ENCODE measurements around the gene PMEL. TPM values are rescaled to one million over a fixed set of nuclear protein-coding genes. Genes with fewer than 3 reads are reported as not detected.

The PMEL gene
- polyA plus RNA-seq, 1 of the 3 experiments (the other 2 are of a cell fraction), result 1.8 TPM

GRCh38 chr12:55979069-55979468, 13.2 kb upstream of the PMEL start:
- Histone ChIP-seq H3K4me3 (ENCODE audit: low read depth in 2 of 2, low read length in 1 of 2) (no peak overlapping the region), H3K9me3 (no peaks in the 10 kb centered on the region), H3K27ac (ENCODE audit: low read depth in 2 of 2, low read length in 1 of 2) (no peak overlapping the region), H2AFZ (ENCODE audit: low read depth) (no peak overlapping the region), H3F3A (replicated peaks; ENCODE audit: insufficient read depth) (peaks cover 6% of the 10 kb centered on the region), H3K9ac (no peak overlapping the region), H3K4me2 (no peak overlapping the region), H3K9me2 (no peaks in the 10 kb centered on the region), H3K27me3 (ENCODE audit: insufficient read depth) (no peaks in the 10 kb centered on the region), H3K4me1 (ENCODE audit: control insufficient read depth in 1 of 2, insufficient read depth in 2 of 2, low read depth in 1 of 2, low read length in 1 of 2) (peaks cover 0 to 3% of the 10 kb centered on the region in 2 experiments; a peak in 2 of 4 replicates), H3K79me2 (ENCODE audit: insufficient read depth) (peaks cover 78% of the 10 kb centered on the region), H3K36me3 (replicated peaks in 1 of 2; ENCODE audit: control insufficient read depth in 1 of 2, insufficient read depth in 2 of 2, low read length in 1 of 2) (peaks cover 9 to 40% of the 10 kb centered on the region in 2 experiments), H4K20me1 (ENCODE audit: insufficient read depth) (no peaks in the 10 kb centered on the region)
- no peak for DNase-seq
- no peak for TF ChIP-seq FOSL2 (IDR thresholded peaks at IDR 0.05; ENCODE audit: borderline replicate concordance, low read depth)
- TF ChIP-seq MEF2A (IDR thresholded peaks at IDR 0.05; ENCODE audit: borderline replicate concordance, low read depth), result no peak
- no peak for TF ChIP-seq SIN3A (IDR thresholded peaks at IDR 0.05; ENCODE audit: borderline replicate concordance, low read depth, low read length)
- no peak for TF ChIP-seq YY1 (IDR thresholded peaks at IDR 0.05; ENCODE audit: low read depth)
- TF ChIP-seq, protein P1, sequence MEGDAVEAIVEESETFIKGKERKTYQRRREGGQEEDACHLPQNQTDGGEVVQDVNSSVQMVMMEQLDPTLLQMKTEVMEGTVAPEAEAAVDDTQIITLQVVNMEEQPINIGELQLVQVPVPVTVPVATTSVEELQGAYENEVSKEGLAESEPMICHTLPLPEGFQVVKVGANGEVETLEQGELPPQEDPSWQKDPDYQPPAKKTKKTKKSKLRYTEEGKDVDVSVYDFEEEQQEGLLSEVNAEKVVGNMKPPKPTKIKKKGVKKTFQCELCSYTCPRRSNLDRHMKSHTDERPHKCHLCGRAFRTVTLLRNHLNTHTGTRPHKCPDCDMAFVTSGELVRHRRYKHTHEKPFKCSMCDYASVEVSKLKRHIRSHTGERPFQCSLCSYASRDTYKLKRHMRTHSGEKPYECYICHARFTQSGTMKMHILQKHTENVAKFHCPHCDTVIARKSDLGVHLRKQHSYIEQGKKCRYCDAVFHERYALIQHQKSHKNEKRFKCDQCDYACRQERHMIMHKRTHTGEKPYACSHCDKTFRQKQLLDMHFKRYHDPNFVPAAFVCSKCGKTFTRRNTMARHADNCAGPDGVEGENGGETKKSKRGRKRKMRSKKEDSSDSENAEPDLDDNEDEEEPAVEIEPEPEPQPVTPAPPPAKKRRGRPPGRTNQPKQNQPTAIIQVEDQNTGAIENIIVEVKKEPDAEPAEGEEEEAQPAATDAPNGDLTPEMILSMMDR (IDR thresholded peaks at IDR 0.05), result no peak
- no peak for TF ChIP-seq RFX5 (IDR thresholded peaks at IDR 0.05; ENCODE audit: low read length)
- no peak for TF ChIP-seq RCOR1 (IDR thresholded peaks at IDR 0.05; ENCODE audit: low read length)
- no peak for TF ChIP-seq USF2 (IDR thresholded peaks at IDR 0.05; ENCODE audit: borderline replicate concordance, low read depth, low read length)
- TF ChIP-seq, protein P2, sequence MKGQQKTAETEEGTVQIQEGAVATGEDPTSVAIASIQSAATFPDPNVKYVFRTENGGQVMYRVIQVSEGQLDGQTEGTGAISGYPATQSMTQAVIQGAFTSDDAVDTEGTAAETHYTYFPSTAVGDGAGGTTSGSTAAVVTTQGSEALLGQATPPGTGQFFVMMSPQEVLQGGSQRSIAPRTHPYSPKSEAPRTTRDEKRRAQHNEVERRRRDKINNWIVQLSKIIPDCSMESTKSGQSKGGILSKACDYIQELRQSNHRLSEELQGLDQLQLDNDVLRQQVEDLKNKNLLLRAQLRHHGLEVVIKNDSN (IDR thresholded peaks at IDR 0.05; ENCODE audit: borderline replicate concordance, low read depth), result no peak
- TF ChIP-seq SMC3 (IDR thresholded peaks at IDR 0.05; ENCODE audit: low read depth, low read length), result no peak
- WGBS (ENCODE audit: low lambda C conversion rate), result 89% methylated on average over 3 of the region's 3 CpGs
- CTCF ChIA-PET, result interaction anchor here (1.5 to 4.4 kb wide), 2 partner anchors 17 to 183 kb away, joined by 3 to 22 read pairs; no protein-coding TSS in a partner anchor
- POLR2A ChIA-PET, result no interaction called here

DNA sequence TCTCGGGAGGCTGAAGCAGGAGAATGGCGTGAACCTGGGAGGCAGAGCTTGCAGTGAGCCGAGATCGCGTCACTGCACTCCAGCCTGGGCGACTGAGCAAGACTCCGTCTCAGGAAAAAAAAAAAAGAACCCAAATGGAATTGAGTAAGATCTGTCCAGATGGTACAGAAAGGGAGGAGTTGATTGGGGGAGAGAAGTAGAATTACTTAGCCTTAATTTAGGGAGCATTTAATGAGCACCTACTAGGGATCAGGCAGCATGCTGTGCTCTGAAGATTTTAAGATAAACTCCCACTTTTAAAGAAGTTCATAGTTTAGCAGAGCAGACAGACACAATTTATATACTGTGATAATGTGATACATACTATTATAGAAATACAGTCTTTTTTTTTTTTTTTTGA, 12.6 kb upstream of the PMEL start:
- Histone ChIP-seq H3K4me1 (ENCODE audit: control insufficient read depth in 1 of 2, insufficient read depth in 2 of 2, low read depth in 1 of 2, low read length in 1 of 2) (peaks cover 0 to 3% of the 10 kb centered on the region in 2 experiments; a peak in 2 of 4 replicates), H3K9me2 (no peaks in the 10 kb centered on the region), H3K36me3 (replicated peaks in 1 of 2; ENCODE audit: control insufficient read depth in 1 of 2, insufficient read depth in 2 of 2, low read length in 1 of 2) (peaks cover 9 to 40% of the 10 kb centered on the region in 2 experiments), H3K9ac (no peak overlapping the region), H3K4me3 (ENCODE audit: low read depth in 2 of 2, low read length in 1 of 2) (no peak overlapping the region), H3K4me2 (no peak overlapping the region), H3K79me2 (ENCODE audit: insufficient read depth) (peaks cover 73% of the 10 kb centered on the region), H3F3A (replicated peaks; ENCODE audit: insufficient read depth) (peaks cover 6% of the 10 kb centered on the region), H3K27ac (ENCODE audit: low read depth in 2 of 2, low read length in 1 of 2) (no peak overlapping the region), H2AFZ (ENCODE audit: low read depth) (no peak overlapping the region), H4K20me1 (ENCODE audit: insufficient read depth) (no peaks in the 10 kb centered on the region), H3K27me3 (ENCODE audit: insufficient read depth) (no peaks in the 10 kb centered on the region), H3K9me3 (no peaks in the 10 kb centered on the region)
- TF ChIP-seq MXI1 (IDR thresholded peaks at IDR 0.05; ENCODE audit: low read depth, low read length) (no peak), RFX5 (IDR thresholded peaks at IDR 0.05; ENCODE audit: low read length) (no peak), JUND (IDR thresholded peaks at IDR 0.05) (no peak), RXRA (IDR thresholded peaks at IDR 0.05; ENCODE audit: borderline replicate concordance, low read depth) (no peak), SMC3 (IDR thresholded peaks at IDR 0.05; ENCODE audit: low read depth, low read length) (no peak), NRF1 (IDR thresholded peaks at IDR 0.05; ENCODE audit: low read depth, low read length) (no peak), POLR2AphosphoS5 (IDR thresholded peaks at IDR 0.05; ENCODE audit: low read depth, low read length) (no peak), GATA2 (CRISPR knock-in tag; IDR thresholded peaks at IDR 0.05) (no peak), PBX3 (IDR thresholded peaks at IDR 0.05) (no peak)
- TF ChIP-seq, protein P3, sequence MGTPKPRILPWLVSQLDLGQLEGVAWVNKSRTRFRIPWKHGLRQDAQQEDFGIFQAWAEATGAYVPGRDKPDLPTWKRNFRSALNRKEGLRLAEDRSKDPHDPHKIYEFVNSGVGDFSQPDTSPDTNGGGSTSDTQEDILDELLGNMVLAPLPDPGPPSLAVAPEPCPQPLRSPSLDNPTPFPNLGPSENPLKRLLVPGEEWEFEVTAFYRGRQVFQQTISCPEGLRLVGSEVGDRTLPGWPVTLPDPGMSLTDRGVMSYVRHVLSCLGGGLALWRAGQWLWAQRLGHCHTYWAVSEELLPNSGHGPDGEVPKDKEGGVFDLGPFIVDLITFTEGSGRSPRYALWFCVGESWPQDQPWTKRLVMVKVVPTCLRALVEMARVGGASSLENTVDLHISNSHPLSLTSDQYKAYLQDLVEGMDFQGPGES (IDR thresholded peaks at IDR 0.05; ENCODE audit: low read depth, low read length), result no peak
- WGBS (ENCODE audit: low lambda C conversion rate), result 96% methylated on average over 7 of the region's 7 CpGs
- no peak for DNase-seq
- POLR2A ChIA-PET, result interaction anchor here (1.2 kb wide), 1 partner anchor 8 kb away, joined by 3 read pairs; no protein-coding TSS in a partner anchor
- CTCF ChIA-PET, result interaction anchor here (1.2 to 4.4 kb wide), 2 partner anchors 17 to 51 kb away, joined by 4 to 22 read pairs; no protein-coding TSS in a partner anchor

Data from SK-N-SH (cell line).